ENCODE results near the gene OR13C5.
"Not testable (repeated sequence)": the region's sequence is repeated elsewhere in the genome, so short reads cannot be mapped to it uniquely, and the experiment has no call there.

The OR13C5 gene, protein sequence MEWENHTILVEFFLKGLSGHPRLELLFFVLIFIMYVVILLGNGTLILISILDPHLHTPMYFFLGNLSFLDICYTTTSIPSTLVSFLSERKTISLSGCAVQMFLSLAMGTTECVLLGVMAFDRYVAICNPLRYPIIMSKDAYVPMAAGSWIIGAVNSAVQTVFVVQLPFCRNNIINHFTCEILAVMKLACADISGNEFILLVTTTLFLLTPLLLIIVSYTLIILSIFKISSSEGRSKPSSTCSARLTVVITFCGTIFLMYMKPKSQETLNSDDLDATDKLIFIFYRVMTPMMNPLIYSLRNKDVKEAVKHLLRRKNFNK

GRCh38 chr9:104599313-104599712 lies at the start of gene OR13C5:
Gene OR13C5, minus strand, starts transcription at chr9:104599413. Its CDS starts 0 bp downstream, at chr9:104599413.
- DNase-seq, result not testable (repeated sequence)

DNA sequence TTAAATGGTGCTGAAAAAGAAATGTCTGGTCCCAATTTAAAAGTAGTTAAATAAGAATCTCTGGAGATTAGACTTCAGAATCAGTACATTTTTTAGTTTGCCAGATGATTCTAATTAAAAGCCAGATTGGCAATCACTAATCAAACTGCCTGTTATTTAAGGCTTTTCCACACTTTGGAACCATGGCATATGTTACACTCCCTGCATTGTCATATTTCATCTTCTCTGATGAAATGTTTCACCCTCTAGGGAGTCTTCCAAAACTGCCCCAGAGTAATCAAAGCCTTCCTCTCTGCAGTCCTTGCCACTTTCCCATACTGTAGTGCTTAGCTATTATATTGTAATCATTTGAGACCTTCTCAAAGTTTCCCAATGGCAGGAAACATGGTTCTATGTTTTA lies 36.2 kb upstream of the OR13C5 start:
- no peak for DNase-seq

GRCh38 chr9:104633976-104634520 lies 34.8 kb upstream of the OR13C5 start:
- no peak for DNase-seq

- not testable (repeated sequence) for DNase-seq
Observed at GRCh38 chr9:104625964-104626363, 26.8 kb upstream of the OR13C5 start.

DNA sequence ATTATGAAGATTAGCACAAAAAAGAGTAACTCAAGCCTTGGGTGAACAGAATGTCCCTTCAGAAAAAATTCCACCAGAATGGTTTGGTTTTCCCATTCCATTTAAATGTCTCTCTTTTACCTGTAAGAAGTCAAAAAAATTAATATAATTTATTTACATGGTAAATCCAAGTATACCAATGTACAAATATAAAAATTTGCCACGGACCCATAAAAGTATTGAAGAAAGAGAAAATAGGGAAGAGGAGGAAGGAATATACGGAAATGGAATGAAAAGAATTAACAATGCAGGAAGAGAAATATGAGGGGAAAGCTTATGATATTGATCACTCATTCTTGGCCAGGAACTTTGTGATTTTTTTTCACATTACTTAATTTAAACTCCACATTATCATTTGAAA lies 18.9 kb upstream of the OR13C5 start, which contains the start of gene OR13C9:
TSS of gene OR13C9 (minus strand) at position 101 of the 400 bp plus-strand sequence. CDS start at position 101, 0 bp downstream.
- no peak for DNase-seq

DNA sequence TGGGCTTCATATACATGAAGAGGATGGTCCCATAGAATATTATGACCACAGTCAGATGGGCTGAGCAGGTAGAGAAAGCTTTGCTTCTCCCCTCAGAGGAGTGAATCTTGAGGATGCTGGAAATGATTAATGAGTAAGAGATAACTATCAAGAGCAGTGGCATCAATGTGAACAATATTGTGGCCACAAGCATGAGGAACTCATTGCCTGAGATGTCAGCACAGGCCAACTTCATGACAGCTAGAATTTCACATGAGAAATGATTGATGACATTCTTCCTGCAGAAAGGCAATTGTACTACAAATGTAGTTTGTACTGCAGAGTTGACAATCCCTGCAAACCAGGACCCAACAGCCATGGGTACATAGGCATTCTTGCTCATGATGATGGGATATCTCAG lies 18.2 kb upstream of the OR13C5 start:
- DNase-seq, result no peak

DNA sequence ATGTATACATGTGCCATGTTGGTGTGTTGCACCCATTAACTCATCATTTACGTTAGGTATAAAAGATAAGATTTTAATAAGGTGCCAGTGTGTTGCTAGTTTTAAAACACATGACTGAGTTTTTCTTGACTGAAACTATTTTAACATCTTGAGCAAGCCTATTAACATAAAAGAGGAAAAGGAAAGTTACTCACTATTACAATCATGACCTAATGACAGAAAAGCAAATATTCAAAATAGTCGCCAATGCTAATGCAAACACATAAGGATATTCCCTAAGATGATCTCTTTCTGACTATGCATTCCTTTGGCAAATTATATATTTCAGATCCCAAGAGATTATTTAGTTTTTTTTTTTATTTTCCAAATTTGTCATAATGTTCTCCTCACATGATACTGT lies 12.0 kb upstream of the OR13C5 start:
- no peak for DNase-seq

GRCh38 chr9:104608336-104608735 lies 9.1 kb upstream of the OR13C5 start:
- no peak for DNase-seq

GRCh38 chr9:104606152-104606551 lies 6.9 kb upstream of the OR13C5 start:
- no peak for DNase-seq

DNA sequence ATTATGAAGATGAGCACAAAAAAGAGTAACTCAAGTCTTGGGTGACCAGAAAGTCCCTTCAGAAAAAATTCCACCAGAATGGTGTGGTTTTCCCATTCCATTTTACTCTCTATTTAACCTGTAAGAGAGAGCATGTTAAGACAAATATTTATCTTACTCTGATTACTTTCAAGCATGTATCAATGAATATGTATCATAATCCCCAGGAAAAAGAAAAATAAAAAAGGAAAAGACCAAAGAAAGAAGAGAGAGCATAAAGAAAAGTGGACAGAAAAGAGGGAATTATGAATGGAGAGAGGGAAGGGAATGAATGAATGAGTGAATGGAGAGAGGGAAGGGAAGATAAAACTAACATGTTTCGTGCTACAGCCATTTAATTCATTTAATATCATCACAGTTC lies 6.3 kb upstream of the OR13C5 start, which contains the start of gene OR13C2:
TSS of gene OR13C2 (minus strand) at position 101 of the 400 bp plus-strand sequence. CDS start at position 101, 0 bp downstream.
- not testable (repeated sequence) for DNase-seq

DNA sequence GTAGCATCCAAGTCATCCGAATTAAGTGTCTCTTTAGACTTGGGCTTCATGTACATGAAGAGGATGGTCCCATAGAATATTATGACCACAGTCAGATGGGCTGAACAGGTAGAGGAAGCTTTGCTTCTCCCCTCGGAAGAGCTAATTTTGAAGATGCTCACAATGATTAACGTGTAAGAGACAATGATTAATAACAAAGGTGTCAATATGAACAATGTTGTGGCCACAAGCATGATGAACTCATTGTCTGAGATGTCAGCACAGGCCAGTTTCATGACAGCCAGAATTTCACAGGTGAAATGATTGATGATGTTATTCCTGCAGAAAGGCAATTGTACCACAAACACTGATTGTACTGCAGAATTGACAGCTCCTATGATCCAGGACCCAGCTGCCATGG lies 5.6 kb upstream of the OR13C5 start:
- DNase-seq, result no peak

GRCh38 chr9:104598749-104599148 lies 464 bp downstream of the OR13C5 start:
- DNase-seq, result not testable (repeated sequence)

- no peak for DNase-seq
Observed at GRCh38 chr9:104589626-104590025, 9.6 kb downstream of the OR13C5 start.

DNA sequence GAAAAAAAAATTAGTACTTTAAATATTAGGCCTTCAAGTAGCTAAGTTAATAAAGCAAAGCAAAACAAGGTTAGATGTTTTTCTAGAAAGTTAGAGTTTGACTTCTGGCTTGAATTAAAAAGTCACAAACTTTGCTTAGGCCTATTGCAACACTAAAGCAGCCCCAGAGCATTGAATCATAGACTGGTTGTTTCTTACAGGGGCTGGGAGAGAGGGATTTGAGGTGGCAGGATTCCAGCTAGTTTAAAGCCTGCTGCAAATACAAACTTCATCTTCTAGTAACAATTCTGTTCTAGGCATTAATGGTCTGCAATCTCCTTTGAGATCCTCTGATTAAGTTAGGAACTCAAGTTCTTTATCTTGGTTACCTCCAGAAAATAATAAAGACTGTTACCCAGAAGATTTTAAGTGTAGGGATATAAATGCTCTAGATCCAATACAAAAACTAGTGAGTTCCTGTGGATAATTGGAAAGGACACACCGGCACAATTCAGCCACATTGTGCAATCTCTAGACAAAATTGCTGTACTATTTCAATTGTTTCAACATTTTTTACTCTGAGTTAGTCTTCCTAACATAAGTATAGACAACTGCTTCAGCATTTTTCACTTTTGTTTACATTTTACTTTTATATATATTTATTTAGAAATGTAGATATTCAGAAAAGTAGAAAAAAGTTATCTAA lies 12.6 kb downstream of the OR13C5 start:
- DNase-seq, result no peak

DNA sequence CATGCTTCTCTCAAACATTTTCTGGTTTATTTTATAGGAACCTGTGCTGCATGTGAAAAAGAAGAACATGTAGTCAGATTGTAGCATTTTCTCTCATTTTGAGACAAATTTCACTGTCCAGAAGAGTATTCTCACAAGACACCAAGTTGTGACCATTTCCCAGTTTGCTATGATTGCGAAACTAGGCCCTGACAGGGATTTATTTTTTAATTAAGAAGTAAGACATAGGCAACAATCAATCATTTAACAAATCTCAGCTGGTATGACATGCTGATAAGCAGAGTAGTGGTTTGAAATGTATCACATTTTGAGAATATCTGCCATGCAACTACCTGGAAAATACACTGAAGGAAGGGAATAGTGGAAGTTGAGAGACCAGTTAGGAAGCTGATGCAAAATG lies 18.7 kb downstream of the OR13C5 start:
- DNase-seq, result no peak

DNA sequence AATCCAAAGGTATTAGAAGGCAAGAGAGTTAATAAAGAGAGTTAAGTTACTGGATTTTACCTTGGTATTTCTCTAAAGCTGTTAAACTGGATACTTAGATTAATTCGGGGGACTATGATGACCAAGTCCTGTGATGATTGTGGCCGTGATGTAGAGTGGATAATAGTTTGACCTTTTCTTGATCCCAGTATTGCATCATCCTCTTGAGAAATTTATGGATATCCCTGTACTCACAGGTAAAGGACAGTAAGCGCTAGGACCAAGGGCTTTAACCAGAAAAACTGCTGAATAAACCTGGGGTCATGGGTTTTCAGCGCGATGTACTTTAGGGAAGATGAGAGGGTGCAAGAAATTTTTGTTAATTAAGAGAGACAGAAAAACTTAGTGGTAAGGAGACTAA lies 21.9 kb downstream of the OR13C5 start:
- DNase-seq, result no peak

DNA sequence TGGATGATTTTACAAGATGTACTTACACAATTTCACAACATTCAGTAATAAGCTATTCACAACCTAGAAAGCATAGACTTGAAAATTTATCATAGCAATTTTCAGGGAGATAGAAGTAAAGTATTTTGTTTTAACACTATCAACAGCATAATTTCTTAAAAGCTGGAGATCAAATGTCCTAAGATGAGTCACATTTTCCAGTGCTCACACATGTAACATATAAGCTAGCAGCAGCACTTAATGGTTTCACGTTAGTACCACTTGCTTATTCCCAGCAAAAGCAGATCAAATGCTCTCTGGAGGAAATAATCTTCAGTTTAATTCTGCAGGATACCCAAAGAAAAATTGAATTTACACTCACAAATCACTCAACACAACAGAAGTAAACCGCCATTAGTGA lies 23.8 kb downstream of the OR13C5 start:
- DNase-seq, result no peak

GRCh38 chr9:104572612-104573011 lies 26.6 kb downstream of the OR13C5 start:
- DNase-seq, result no peak

DNA sequence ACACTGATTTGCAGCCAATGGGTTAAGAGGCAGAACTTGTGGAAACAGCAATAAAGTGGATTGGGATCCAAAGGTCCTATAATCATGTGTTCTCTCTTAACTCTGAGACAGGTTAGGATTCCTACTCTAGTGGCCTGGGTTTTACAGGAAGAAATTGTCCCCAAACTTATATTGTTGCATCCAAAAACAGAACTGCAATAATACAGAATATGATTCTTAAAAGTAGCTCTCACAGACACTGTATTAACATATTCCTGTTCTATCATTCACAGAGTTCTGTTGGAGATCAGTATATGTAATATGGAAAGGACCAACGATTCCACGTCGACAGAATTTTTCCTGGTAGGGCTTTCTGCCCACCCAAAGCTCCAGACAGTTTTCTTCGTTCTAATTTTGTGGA lies 30.3 kb downstream of the OR13C5 start, which contains the start of gene OR13C8:
TSS of gene OR13C8 (plus strand) at position 301 of the 400 bp plus-strand sequence. CDS start at position 301, 0 bp downstream.
- DNase-seq, result no peak

DNA sequence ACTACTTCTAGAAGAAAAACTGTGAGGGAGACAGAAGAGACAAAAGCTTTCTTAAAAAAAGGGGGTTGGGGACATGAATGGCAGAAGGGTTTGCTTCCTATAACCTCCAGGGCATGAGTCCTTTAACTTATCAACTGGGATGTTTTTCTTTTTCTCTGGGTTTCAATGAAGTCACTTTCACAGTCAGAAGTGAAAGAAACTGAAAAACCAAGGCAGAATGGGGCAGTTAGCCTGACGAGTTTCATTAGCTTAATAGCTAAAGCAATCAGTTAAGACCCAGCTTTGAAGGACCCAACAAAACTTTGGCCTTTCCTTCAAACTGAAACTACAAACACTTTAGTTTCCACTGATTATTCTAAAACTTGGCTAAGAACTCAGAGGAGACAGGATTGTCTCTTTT lies 34.9 kb downstream of the OR13C5 start:
- DNase-seq, result no peak

DNA sequence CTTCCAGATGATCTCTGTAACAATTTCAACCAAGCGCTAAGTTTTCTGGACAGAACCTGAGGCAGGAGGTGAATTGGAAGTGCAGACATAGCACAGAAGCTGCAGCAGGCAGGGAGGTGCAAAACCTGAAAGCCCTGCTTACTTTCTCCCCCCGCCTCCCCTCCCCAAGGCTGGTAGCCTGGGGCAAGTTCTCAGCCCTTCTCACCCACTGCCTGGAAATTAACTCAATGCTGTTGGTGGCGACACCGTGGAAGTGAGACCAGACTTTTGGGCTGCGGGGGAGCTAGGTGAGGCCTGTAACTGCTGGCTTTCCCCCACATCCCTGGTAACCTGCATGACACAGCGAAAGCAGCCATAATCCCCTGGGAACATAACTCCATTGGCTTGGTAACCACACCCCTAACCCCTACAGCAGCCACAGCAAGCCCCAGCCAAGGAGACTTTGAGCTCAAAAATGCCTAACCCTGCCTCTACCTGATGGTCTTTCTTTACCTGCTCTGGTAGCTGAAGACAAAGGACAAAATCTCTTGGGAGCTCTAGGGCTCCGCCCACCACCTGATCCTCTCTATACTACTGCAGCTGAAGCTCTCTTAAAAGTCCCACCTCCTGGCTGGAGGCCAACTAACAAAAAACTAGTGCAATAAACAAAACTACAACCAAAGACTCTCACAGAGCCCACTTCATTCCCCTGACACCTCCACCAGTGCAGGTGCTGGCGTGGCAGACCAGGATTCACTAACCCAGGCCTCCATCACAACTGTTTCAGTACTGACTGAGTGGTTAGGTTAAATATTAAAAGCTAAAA lies 42.2 kb downstream of the OR13C5 start:
- no peak for DNase-seq

- DNase-seq, result no peak
Observed at GRCh38 chr9:104555521-104555920, 43.7 kb downstream of the OR13C5 start.

- DNase-seq, result no peak
Observed at GRCh38 chr9:104553261-104553660, 46.0 kb downstream of the OR13C5 start.
